ENCODE results near the gene WNT6.

The WNT6 gene

GRCh38 chr2:218823196-218823855 lies 36.3 kb upstream of the WNT6 start:
- no peaks in the 10 kb centered on the region for H3K36me3 Mint-ChIP-seq (ENCODE audit: low read depth)
- no peak overlapping the region for H3K4me3 Mint-ChIP-seq
- no peaks in the 10 kb centered on the region for H3K4me1 Mint-ChIP-seq (ENCODE audit: low read depth)
- no peak for DNase-seq
- H3K9me3 Mint-ChIP-seq: no peaks in the 10 kb centered on the region
- peaks cover 3% of the 10 kb centered on the region for H3K27me3 Mint-ChIP-seq
- no peak overlapping the region for H3K27ac Mint-ChIP-seq

GRCh38 chr2:218824004-218824403 lies 35.6 kb upstream of the WNT6 start:
- Mint-ChIP-seq H3K9me3 (no peaks in the 10 kb centered on the region), H3K27ac (no peak overlapping the region), H3K4me3 (no peak overlapping the region), H3K27me3 (peaks cover 3% of the 10 kb centered on the region), H3K36me3 (ENCODE audit: low read depth) (no peaks in the 10 kb centered on the region), H3K4me1 (ENCODE audit: low read depth) (no peaks in the 10 kb centered on the region)
- no peak for DNase-seq

- Mint-ChIP-seq H3K4me1 (ENCODE audit: low read depth) (no peaks in the 10 kb centered on the region), H3K27me3 (peaks cover 14% of the 10 kb centered on the region), H3K36me3 (ENCODE audit: low read depth) (no peaks in the 10 kb centered on the region), H3K4me3 (no peak overlapping the region), H3K27ac (no peak overlapping the region), H3K9me3 (no peaks in the 10 kb centered on the region)
- DNase-seq: no peak
Observed at GRCh38 chr2:218826791-218827190, 32.8 kb upstream of the WNT6 start.

- peaks cover 25% of the 10 kb centered on the region for H3K27me3 Mint-ChIP-seq
- H3K4me3 Mint-ChIP-seq: no peak overlapping the region
- no peaks in the 10 kb centered on the region for H3K9me3 Mint-ChIP-seq
- no peaks in the 10 kb centered on the region for H3K4me1 Mint-ChIP-seq (ENCODE audit: low read depth)
- no peak overlapping the region for H3K27ac Mint-ChIP-seq
- no peaks in the 10 kb centered on the region for H3K36me3 Mint-ChIP-seq (ENCODE audit: low read depth)
- DNase-seq: no peak
Observed at GRCh38 chr2:218827701-218828476, 31.7 kb upstream of the WNT6 start.

GRCh38 chr2:218828477-218828778 lies 31.2 kb upstream of the WNT6 start:
- Mint-ChIP-seq H3K27me3 (peaks cover 28% of the 10 kb centered on the region), H3K9me3 (no peaks in the 10 kb centered on the region), H3K36me3 (ENCODE audit: low read depth) (no peaks in the 10 kb centered on the region), H3K4me1 (ENCODE audit: low read depth) (no peaks in the 10 kb centered on the region), H3K4me3 (no peak overlapping the region), H3K27ac (no peak overlapping the region)
- DNase-seq: no peak

- H3K9me3 Mint-ChIP-seq: no peaks in the 10 kb centered on the region
- H3K4me3 Mint-ChIP-seq: no peak overlapping the region
- DNase-seq: no peak
- H3K4me1 Mint-ChIP-seq (ENCODE audit: low read depth): no peaks in the 10 kb centered on the region
- no peaks in the 10 kb centered on the region for H3K36me3 Mint-ChIP-seq (ENCODE audit: low read depth)
- peaks cover 41% of the 10 kb centered on the region for H3K27me3 Mint-ChIP-seq
- H3K27ac Mint-ChIP-seq: no peak overlapping the region
Observed at GRCh38 chr2:218829868-218830451, 29.6 kb upstream of the WNT6 start.

- Mint-ChIP-seq H3K9me3 (no peaks in the 10 kb centered on the region), H3K36me3 (ENCODE audit: low read depth) (no peaks in the 10 kb centered on the region), H3K4me3 (no peak overlapping the region), H3K4me1 (ENCODE audit: low read depth) (no peaks in the 10 kb centered on the region), H3K27ac (no peak overlapping the region), H3K27me3 (peaks cover 46% of the 10 kb centered on the region)
- no peak for DNase-seq
Observed at GRCh38 chr2:218830526-218831306, 28.9 kb upstream of the WNT6 start.

- Mint-ChIP-seq H3K27ac (no peak within 1 kb of the TSS), H3K36me3 (ENCODE audit: low read depth) (no peaks in the 10 kb centered on the region), H3K4me1 (ENCODE audit: low read depth) (no peaks in the 10 kb centered on the region), H3K4me3 (no peak within 1 kb of the TSS), H3K9me3 (no peaks in the 10 kb centered on the region), H3K27me3 (peaks cover 47% of the 10 kb centered on the region)
- DNase-seq: no peak
Observed at GRCh38 chr2:218831378-218831990, 28.1 kb upstream of the WNT6 start, which contains the start of gene PRKAG3. PRKAG3 (minus strand) TSS chr2:218831803.

GRCh38 chr2:218832081-218832480 lies 27.5 kb upstream of the WNT6 start:
- H3K27ac Mint-ChIP-seq: no peak overlapping the region
- no peak for DNase-seq
- H3K9me3 Mint-ChIP-seq: peaks cover 3% of the 10 kb centered on the region
- no peak overlapping the region for H3K4me3 Mint-ChIP-seq
- no peaks in the 10 kb centered on the region for H3K4me1 Mint-ChIP-seq (ENCODE audit: low read depth)
- no peaks in the 10 kb centered on the region for H3K36me3 Mint-ChIP-seq (ENCODE audit: low read depth)
- peaks cover 50% of the 10 kb centered on the region for H3K27me3 Mint-ChIP-seq

- Mint-ChIP-seq H3K27me3 (peaks cover 54% of the 10 kb centered on the region), H3K9me3 (peaks cover 4% of the 10 kb centered on the region)
Observed at GRCh38 chr2:218832520-218832919, 27.1 kb upstream of the WNT6 start.

GRCh38 chr2:218833023-218833609 lies 26.5 kb upstream of the WNT6 start:
- Mint-ChIP-seq H3K9me3 (peaks cover 6% of the 10 kb centered on the region), H3K27ac (no peak overlapping the region), H3K4me3 (no peak overlapping the region), H3K27me3 (peaks cover 59% of the 10 kb centered on the region), H3K36me3 (ENCODE audit: low read depth) (no peaks in the 10 kb centered on the region), H3K4me1 (ENCODE audit: low read depth) (no peaks in the 10 kb centered on the region)
- no peak for DNase-seq

More at GRCh38 chr2:218832520-218832919, 27.1 kb upstream of the WNT6 start:
- no peak for DNase-seq
- Mint-ChIP-seq H3K4me1 (ENCODE audit: low read depth) (no peaks in the 10 kb centered on the region), H3K4me3 (no peak overlapping the region), H3K36me3 (ENCODE audit: low read depth) (no peaks in the 10 kb centered on the region), H3K27ac (no peak overlapping the region)

- Mint-ChIP-seq H3K9me3 (peaks cover 6% of the 10 kb centered on the region), H3K36me3 (ENCODE audit: low read depth) (no peaks in the 10 kb centered on the region), H3K27ac (no peak overlapping the region), H3K4me3 (no peak overlapping the region), H3K4me1 (ENCODE audit: low read depth) (no peaks in the 10 kb centered on the region), H3K27me3 (peaks cover 67% of the 10 kb centered on the region)
- no peak for DNase-seq
Observed at GRCh38 chr2:218834685-218835084, 24.9 kb upstream of the WNT6 start.

GRCh38 chr2:218837495-218837894 lies 22.1 kb upstream of the WNT6 start:
- no peak for DNase-seq
- H3K36me3 Mint-ChIP-seq (ENCODE audit: low read depth): no peaks in the 10 kb centered on the region
- no peaks in the 10 kb centered on the region for H3K4me1 Mint-ChIP-seq (ENCODE audit: low read depth)
- peaks cover 6% of the 10 kb centered on the region for H3K9me3 Mint-ChIP-seq
- peaks cover 70% of the 10 kb centered on the region for H3K27me3 Mint-ChIP-seq
- no peak overlapping the region for H3K4me3 Mint-ChIP-seq
- H3K27ac Mint-ChIP-seq: no peak overlapping the region

- peaks cover 60% of the 10 kb centered on the region for H3K27me3 Mint-ChIP-seq
Observed at GRCh38 chr2:218839430-218839829, 20.2 kb upstream of the WNT6 start.

More at GRCh38 chr2:218839430-218839829, 20.2 kb upstream of the WNT6 start:
- peaks cover 6% of the 10 kb centered on the region for H3K9me3 Mint-ChIP-seq
- DNase-seq: no peak
- no peak overlapping the region for H3K4me3 Mint-ChIP-seq
- no peaks in the 10 kb centered on the region for H3K4me1 Mint-ChIP-seq (ENCODE audit: low read depth)
- H3K36me3 Mint-ChIP-seq (ENCODE audit: low read depth): no peaks in the 10 kb centered on the region
- H3K27ac Mint-ChIP-seq: no peak overlapping the region
